Measurements from ENCODE around the gene MSI2. TPM values are rescaled to one million over a fixed set of nuclear protein-coding genes. Genes with fewer than 3 reads are reported as not detected.

The MSI2 gene
- total RNA-seq, 1 donor from 2014 or later, result 31.3 TPM

DNA sequence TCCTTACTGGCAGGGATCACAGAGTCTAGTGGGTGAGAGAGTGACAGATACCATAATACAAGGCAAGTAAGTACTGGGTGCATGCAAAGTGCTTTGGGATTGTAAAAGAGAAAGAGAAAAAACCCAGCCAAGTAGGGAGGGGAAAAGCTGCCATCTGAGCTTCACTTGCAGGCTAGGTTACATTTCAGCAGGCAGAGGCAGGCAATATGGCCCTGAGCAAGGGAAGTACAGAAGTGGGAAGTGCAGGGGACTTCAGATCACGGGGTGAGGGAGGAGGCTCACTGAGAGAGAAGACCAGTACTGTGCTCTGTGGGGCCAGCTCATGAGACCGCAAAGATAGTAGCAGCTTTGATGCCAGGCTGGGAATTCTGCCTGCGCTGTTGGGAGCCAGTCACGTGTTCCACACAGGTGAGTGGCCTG, 230.6 kb downstream of the MSI2 start:
- Histone ChIP-seq H3K4me1 (no peaks in the 10 kb centered on the region), H3K36me3 (no peaks in the 10 kb centered on the region), H3K9me3 (no peaks in the 10 kb centered on the region), H3K4me3 (no peak overlapping the region), H3K27me3 (no peaks in the 10 kb centered on the region), H3K27ac (no peak overlapping the region)
- DNase-seq (no peak), ATAC-seq (peak; percentile 79)
- intact Hi-C loops (cut with DNase I), result no loop called here
- TF ChIP-seq, protein P1, sequence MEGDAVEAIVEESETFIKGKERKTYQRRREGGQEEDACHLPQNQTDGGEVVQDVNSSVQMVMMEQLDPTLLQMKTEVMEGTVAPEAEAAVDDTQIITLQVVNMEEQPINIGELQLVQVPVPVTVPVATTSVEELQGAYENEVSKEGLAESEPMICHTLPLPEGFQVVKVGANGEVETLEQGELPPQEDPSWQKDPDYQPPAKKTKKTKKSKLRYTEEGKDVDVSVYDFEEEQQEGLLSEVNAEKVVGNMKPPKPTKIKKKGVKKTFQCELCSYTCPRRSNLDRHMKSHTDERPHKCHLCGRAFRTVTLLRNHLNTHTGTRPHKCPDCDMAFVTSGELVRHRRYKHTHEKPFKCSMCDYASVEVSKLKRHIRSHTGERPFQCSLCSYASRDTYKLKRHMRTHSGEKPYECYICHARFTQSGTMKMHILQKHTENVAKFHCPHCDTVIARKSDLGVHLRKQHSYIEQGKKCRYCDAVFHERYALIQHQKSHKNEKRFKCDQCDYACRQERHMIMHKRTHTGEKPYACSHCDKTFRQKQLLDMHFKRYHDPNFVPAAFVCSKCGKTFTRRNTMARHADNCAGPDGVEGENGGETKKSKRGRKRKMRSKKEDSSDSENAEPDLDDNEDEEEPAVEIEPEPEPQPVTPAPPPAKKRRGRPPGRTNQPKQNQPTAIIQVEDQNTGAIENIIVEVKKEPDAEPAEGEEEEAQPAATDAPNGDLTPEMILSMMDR (IDR thresholded peaks at IDR 0.05), result no peak

DNA sequence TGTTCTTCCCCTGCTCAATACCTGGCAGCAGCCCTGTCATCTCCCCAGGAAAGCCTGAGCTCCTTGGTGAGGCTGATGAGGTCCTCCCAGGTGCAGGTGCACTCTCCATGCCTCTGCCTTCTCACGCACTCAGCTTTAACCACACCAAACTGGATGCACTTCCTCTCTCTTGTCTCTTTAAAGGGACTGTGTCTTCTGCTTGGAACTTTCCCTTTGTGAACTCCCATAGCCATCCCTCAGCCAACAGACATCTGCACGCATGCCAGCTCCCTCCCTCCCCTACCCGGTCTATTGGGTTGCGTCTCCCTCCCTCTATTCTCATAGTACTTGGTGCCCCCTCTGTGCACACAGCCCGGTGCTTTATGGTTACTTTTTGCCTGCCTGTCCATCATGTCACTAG, 231.2 kb downstream of the MSI2 start:
- Histone ChIP-seq H3K36me3 (no peaks in the 10 kb centered on the region), H3K27me3 (no peaks in the 10 kb centered on the region), H3K27ac (no peak overlapping the region), H3K4me3 (no peak overlapping the region), H3K4me1 (no peaks in the 10 kb centered on the region), H3K9me3 (no peaks in the 10 kb centered on the region)
- no peak for DNase-seq
- intact Hi-C loops (cut with DNase I), result no loop called here
- no peak for ATAC-seq
- TF ChIP-seq, protein P1 (IDR thresholded peaks at IDR 0.05), result no peak

DNA sequence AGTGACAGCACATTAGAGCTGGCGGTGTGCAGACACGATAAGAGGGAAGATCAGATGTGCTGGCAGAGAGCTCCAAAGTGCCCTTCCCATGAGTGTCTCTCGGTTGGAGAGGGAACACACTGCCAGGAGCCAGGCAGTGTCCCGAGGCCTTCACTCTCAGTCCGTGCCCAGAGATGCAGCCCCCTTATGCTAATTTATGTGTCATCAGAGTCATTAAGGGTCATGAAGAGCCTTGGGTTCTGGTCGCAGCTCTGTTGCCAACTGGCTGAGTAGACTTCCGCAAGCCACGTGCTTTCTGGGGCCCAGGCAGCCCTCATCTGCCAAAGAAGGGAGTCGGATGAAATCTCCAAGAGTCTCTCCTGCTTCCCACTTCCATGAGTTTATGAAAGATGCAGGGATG, 232.5 kb downstream of the MSI2 start:
- Histone ChIP-seq H3K4me3 (no peak overlapping the region), H3K27ac (no peak overlapping the region), H3K36me3 (no peaks in the 10 kb centered on the region), H3K27me3 (no peaks in the 10 kb centered on the region), H3K9me3 (no peaks in the 10 kb centered on the region), H3K4me1 (no peaks in the 10 kb centered on the region)
- intact Hi-C loops (cut with DNase I), result no loop called here
- no peak for DNase-seq
- no peak for ATAC-seq
- TF ChIP-seq, protein P1 (IDR thresholded peaks at IDR 0.05), result no peak

DNA sequence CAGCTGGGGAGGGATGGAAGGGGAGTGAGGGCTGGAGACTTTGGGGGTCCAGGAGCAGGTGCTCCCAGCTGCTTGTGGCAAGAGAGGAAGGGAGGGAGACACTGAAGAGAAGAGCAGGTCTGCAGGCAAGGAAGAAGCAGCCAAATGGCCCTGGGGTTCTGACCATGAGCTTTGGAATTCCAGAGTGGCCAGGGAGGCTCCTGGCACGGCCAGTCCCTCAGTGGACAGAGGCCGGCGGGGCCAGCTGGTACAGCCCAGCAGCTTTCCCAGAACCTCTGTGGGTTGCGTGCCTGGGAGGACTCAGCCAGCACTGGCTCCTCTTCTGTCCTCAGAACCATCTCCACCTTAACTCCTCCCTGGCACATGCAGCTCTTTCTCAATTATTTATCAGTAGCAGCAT, 233.0 kb downstream of the MSI2 start:
- Histone ChIP-seq H3K27me3 (no peaks in the 10 kb centered on the region), H3K4me1 (no peaks in the 10 kb centered on the region), H3K4me3 (no peak overlapping the region), H3K27ac (no peak overlapping the region), H3K36me3 (no peaks in the 10 kb centered on the region), H3K9me3 (no peaks in the 10 kb centered on the region)
- DNase-seq (no peak), ATAC-seq (no peak)
- TF ChIP-seq, protein P1 (IDR thresholded peaks at IDR 0.05), result no peak
- intact Hi-C loops (cut with DNase I), result no loop called here

DNA sequence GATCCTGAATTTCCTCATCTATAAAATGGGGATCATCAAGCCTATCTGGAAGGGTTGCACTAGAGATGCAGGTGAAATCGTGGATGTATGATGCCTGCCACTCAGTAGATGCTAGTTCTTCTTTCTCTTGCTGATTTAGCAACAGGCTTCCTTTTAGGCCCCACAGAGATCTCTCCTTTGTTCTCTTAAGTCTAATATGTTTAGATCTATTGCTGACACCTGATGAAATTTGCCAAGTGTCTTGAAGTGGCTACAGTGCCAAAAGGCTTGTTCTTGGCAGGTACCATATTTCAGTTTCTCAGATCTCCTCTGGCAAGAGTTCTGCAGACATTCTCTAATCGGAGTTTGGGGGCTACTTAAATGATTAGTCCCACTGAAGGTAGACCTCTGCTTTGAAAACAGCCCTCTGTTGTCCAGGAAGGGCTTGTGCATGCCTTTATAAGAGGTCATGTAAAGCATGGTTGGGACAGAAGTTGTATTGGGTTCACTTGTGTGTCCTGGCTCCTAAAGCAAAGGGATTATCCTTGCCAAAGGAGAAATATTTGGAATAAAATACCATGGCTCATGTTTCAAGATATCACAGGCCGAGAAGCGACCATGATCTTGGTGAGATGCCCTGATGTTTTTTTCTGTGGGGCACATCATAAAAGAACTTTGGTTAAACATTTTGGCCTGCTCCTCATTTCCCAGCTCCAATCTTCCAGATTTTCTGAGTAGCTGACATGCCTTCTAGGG, 234.0 kb downstream of the MSI2 start:
- Histone ChIP-seq H3K9me3 (no peaks in the 10 kb centered on the region), H3K4me1 (no peaks in the 10 kb centered on the region), H3K27me3 (no peaks in the 10 kb centered on the region), H3K36me3 (no peaks in the 10 kb centered on the region), H3K27ac (no peak overlapping the region), H3K4me3 (no peak overlapping the region)
- TF ChIP-seq, protein P1 (IDR thresholded peaks at IDR 0.05), result no peak
- intact Hi-C loops (cut with DNase I), result no loop called here
- DNase-seq, result no peak
- ATAC-seq, result no peak

DNA sequence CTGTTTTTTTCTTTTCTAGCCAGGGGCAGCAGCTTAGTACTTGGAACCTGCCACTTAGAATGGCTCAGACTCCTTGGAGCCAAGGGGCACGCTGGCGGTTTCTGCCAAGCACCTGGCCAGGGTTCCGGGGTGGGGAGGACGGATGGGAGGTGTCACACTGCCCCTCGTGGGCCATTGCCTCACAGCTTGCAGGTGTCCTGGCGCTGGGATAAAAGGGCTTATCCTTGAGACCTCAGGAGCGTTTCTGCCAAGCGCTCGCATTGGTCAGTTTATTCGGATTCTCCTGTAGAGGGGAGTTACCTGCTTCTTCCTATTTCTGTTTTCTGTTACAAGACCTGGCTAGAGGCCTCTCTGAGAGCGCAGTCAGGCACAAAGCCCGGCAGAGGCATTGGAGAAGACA, 234.6 kb downstream of the MSI2 start:
- ATAC-seq (peak; percentile 47), DNase-seq (no peak)
- Histone ChIP-seq H3K27me3 (no peaks in the 10 kb centered on the region), H3K36me3 (no peaks in the 10 kb centered on the region), H3K4me1 (no peaks in the 10 kb centered on the region), H3K9me3 (no peaks in the 10 kb centered on the region), H3K4me3 (no peak overlapping the region), H3K27ac (no peak overlapping the region)
- TF ChIP-seq, protein P1 (IDR thresholded peaks at IDR 0.05), result no peak
- intact Hi-C loops (cut with DNase I), result no loop called here

All from upper lobe of right lung (tissue), 1 donor.